Smooth muscle cell (in vitro differentiated cells): ENCODE results near the gene DNMBP. TPM values are rescaled to one million over a fixed set of nuclear protein-coding genes. Genes with fewer than 3 reads are reported as not detected.
A peak's percentile ranks its signal among the peaks of the same experiment; 100 is the strongest.

ENCODE experiments used
- DNase-seq: peaks from one replicate; lab custom pipeline; 2025; ENCODE audit not compliant: unreplicated experiment; lab: John Stamatoyannopoulos, UW
- H2AFZ ChIP-seq: fragments of 200-600 bp; sonication (generic); 2 replicates; pipeline ENCODE4 v1.6.0; 2016; ENCODE audit warnings: antibody characterized with exemption, low read depth, mild to moderate bottlenecking
- H3F3A ChIP-seq: fragments of 200-600 bp; sonication (generic); 2 replicates; pipeline ENCODE4 v1.6.0; 2017; ENCODE audit warnings: antibody characterized with exemption, low read depth
- H3K27ac ChIP-seq: fragments of 200-600 bp; sonication (generic); 2 replicates; pipeline ENCODE4 v1.5.1; 2016; ENCODE audit warnings: low read depth, mild to moderate bottlenecking
- H3K27me3 ChIP-seq: fragments of 200-600 bp; sonication (generic); 2 replicates; pipeline ENCODE4 v1.6.1; 2016; ENCODE audit warnings: low read depth, mild to moderate bottlenecking
- H3K36me3 ChIP-seq: fragments of 200-600 bp; sonication (generic); 2 replicates; pipeline ENCODE4 v1.5.1; 2016; ENCODE audit warnings: low read depth
- H3K4me1 ChIP-seq: fragments of 200-600 bp; sonication (generic); 2 replicates; pipeline ENCODE4 v1.5.1; 2016; ENCODE audit warnings: low read depth
- H3K4me2 ChIP-seq: fragments of 200-600 bp; sonication (generic); 2 replicates; pipeline ENCODE4 v1.6.0; 2016; ENCODE audit warnings: mild to moderate bottlenecking
- H3K4me3 ChIP-seq: fragments of 200-600 bp; sonication (generic); 2 replicates; pipeline ENCODE4 v1.5.1; 2016; ENCODE audit warnings: mild to moderate bottlenecking
- H3K79me2 ChIP-seq: fragments of 200-600 bp; sonication (generic); 2 replicates; pipeline ENCODE4 v1.6.0; 2016; ENCODE audit warnings: low read depth, mild to moderate bottlenecking
- H3K9ac ChIP-seq: fragments of 200-600 bp; sonication (generic); 2 replicates; pipeline ENCODE4 v1.6.0; 2016; ENCODE audit warnings: low read depth
- H3K9me3 ChIP-seq: fragments of 200-600 bp; sonication (generic); replicated peaks from 2 replicates; pipeline ENCODE4 v1.5.1; 2016; ENCODE audit warnings: low read depth
- H4K20me1 ChIP-seq: fragments of 200-600 bp; sonication (generic); 2 replicates; pipeline ENCODE4 v1.6.0; 2016; ENCODE audit warnings: low read depth
- WGBS: methylation state at CpG from one replicate; pipeline ENCODE4 v1.1.7; 2016; ENCODE audit warnings: low lambda C conversion rate; 5-methylcytosine and 5-hydroxymethylcytosine counted together
- polyA plus RNA-seq: library from polyadenylated mRNA; unstranded; fragments of >200 nt; fragmentation: Nextera tagmentation; extraction: Ambion mirVana; gene quantifications from 2 replicates; pipeline ENCODE4 v1.2.1, GENCODE V29; 2016
- total RNA-seq: library from RNA; depleted of rRNA; stranded (reverse); fragments of >200 nt; gene quantifications from 2 replicates; pipeline ENCODE4 v1.2.3, GENCODE V29; 2014
- TF ChIP-seq, protein P1 (sequence below): fragments of 200-600 bp; sonication (generic); IDR thresholded peaks from 2 replicates; pipeline ENCODE4 v1.5.1; 2017; ENCODE audit warnings: borderline replicate concordance, mild to moderate bottlenecking, antibody characterized with exemption; ENCODE audit not compliant: insufficient read depth, poor library complexity, severe bottlenecking

DNMBP gene
- total and polyA plus RNA-seq, 2 experiments from 2014 or later = 9.4 to 17.9 TPM

DNA sequence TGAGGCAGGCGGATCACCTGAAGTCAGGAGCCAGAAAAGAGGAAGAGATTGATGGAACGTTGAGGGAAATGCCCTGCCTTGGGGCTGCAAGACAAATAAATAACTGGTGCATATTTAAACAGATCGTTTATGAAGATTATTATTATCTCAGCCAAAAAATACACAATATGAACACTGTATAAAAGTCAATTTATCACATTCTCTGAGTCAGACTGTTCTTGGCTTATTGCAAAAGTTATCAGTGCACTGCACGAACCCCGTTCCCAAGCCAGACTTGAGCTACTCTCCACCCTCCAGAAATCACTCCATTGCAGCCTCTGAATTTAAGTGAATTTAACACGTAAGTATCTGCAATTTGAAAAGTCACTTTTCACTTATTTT lies 1.6 kb downstream of the DNMBP start:
- Histone ChIP-seq H3K9ac (peak overlapping the region; percentile 67), H3K4me2 (peak overlapping the region; percentile 88), H3K27me3 (no peaks in the 10 kb centered on the region), H3K4me1 (peaks cover 40% of the 10 kb centered on the region), H4K20me1 (peaks cover 7% of the 10 kb centered on the region), H3K79me2 (peaks cover 58% of the 10 kb centered on the region), H3K27ac (peak overlapping the region; percentile 97), H3F3A (peaks cover 36% of the 10 kb centered on the region), H3K4me3 (peak overlapping the region; percentile 75), H3K36me3 (no peaks in the 10 kb centered on the region), H3K9me3 (no peaks in the 10 kb centered on the region), H2AFZ (no peak overlapping the region)
- no peak for DNase-seq
- TF ChIP-seq, protein P1, sequence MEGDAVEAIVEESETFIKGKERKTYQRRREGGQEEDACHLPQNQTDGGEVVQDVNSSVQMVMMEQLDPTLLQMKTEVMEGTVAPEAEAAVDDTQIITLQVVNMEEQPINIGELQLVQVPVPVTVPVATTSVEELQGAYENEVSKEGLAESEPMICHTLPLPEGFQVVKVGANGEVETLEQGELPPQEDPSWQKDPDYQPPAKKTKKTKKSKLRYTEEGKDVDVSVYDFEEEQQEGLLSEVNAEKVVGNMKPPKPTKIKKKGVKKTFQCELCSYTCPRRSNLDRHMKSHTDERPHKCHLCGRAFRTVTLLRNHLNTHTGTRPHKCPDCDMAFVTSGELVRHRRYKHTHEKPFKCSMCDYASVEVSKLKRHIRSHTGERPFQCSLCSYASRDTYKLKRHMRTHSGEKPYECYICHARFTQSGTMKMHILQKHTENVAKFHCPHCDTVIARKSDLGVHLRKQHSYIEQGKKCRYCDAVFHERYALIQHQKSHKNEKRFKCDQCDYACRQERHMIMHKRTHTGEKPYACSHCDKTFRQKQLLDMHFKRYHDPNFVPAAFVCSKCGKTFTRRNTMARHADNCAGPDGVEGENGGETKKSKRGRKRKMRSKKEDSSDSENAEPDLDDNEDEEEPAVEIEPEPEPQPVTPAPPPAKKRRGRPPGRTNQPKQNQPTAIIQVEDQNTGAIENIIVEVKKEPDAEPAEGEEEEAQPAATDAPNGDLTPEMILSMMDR = no peak
- WGBS = 24% methylated on average over 6 of the region's 6 CpGs

DNA sequence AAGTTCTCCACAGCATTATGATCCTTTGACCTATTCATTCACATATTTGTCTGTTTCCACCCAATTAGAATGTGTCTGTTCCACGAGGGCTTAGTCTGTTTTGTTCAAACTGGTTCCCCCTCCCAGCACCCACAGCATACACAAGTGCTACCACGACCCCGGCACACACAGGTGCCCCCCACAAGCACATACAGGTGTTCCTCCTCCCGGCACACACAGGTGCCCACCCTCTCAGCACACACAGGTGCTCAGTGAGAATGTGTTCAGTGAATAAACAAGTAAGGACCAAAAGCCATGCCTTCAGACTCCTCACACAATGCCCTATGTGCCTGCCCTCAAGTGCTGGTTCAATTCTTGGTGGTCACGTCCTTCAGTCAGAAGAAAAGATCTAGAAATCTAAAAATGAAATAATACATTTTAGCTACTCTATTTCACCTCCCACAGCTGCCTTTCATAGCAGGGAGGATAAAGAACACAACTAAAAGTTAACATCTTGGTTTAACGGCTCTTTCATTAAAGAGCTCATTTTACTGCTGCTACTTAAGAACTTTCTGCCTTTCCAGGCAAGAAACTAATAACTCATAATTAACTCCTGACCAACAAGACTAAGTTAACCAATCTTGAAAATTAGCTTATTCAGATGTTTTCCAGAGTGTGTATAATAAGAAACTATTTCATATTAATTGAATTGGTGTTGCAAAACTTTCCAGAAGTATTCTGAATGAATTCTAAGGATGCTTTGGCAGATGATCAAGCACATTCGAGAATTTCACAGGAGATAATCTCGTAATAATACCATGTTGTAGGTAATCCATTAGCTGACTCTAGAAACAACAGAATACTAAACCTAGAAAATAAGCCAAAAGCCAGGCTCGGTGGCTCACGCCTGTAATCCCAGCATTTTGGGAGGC lies 2.3 kb downstream of the DNMBP start:
- H3K27ac ChIP-seq = peak overlapping the region; percentile 97
- H3K9ac ChIP-seq = peak overlapping the region; percentile 47
- H3K4me3 ChIP-seq = peak overlapping the region; percentile 75
- peaks cover 40% of the 10 kb centered on the region for H3K4me1 ChIP-seq
- no peaks in the 10 kb centered on the region for H3K36me3 ChIP-seq
- TF ChIP-seq, protein P1 = no peak
- peaks cover 65% of the 10 kb centered on the region for H3K79me2 ChIP-seq
- H3K27me3 ChIP-seq = no peaks in the 10 kb centered on the region
- no peak for DNase-seq
- H3K9me3 ChIP-seq = no peaks in the 10 kb centered on the region
- H3K4me2 ChIP-seq = peak overlapping the region; percentile 88
- no peak overlapping the region for H2AFZ ChIP-seq
- 51% methylated on average over 10 of the region's 10 CpGs for WGBS
- H3F3A ChIP-seq = peaks cover 36% of the 10 kb centered on the region
- peaks cover 7% of the 10 kb centered on the region for H4K20me1 ChIP-seq

DNA sequence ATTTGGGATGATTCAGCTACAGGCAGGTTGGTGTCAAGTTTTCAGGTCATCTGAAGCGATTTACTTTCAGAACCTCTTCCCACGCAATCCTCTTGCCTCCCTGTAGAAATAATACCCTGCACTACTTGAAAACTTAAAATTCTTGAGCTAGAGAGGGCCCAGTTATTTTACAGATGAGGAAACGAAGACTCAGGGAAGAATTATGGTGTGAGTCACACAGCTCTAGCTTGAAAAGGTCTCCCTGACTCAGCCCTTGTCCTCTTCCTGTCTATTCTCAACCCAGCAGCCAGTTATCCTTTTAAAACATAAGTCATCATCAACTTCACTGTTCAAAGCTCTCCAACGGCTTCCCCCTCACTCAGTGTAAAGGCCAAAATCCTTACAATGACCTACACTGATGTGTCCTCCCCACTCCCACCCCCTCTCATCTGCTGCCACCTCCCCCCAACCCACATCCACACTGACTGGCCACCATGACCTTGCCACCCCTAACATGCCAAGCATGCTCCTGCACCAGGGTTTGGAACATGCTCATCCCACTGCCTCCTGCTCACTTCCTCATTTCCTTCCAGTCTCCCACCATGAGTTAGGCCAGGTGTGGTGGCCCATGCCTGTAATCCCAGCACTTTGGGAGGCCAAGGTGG lies 3.4 kb downstream of the DNMBP start:
- Histone ChIP-seq H3K4me1 (peaks cover 40% of the 10 kb centered on the region), H3K79me2 (peaks cover 76% of the 10 kb centered on the region), H3K27me3 (no peaks in the 10 kb centered on the region), H3F3A (peaks cover 36% of the 10 kb centered on the region), H3K9me3 (no peaks in the 10 kb centered on the region), H3K4me2 (peak overlapping the region; percentile 88), H2AFZ (no peak overlapping the region), H3K36me3 (no peaks in the 10 kb centered on the region), H3K4me3 (peak overlapping the region; percentile 27), H4K20me1 (peaks cover 16% of the 10 kb centered on the region), H3K27ac (peak overlapping the region; percentile 97), H3K9ac (peak overlapping the region; percentile 77)
- TF ChIP-seq, protein P1 = no peak
- 2% methylated on average over 4 of the region's 4 CpGs for whole genome bisulfite sequencing
- no peak for DNase-seq
